Measurements from ENCODE around the gene BCAR1. TPM values are rescaled to one million over a fixed set of nuclear protein-coding genes. Genes with fewer than 3 reads are reported as not detected.

Gene BCAR1
- total and polyA plus RNA-seq, 4 donors: 25.1 to 98.0 (median 59.0) TPM

DNA sequence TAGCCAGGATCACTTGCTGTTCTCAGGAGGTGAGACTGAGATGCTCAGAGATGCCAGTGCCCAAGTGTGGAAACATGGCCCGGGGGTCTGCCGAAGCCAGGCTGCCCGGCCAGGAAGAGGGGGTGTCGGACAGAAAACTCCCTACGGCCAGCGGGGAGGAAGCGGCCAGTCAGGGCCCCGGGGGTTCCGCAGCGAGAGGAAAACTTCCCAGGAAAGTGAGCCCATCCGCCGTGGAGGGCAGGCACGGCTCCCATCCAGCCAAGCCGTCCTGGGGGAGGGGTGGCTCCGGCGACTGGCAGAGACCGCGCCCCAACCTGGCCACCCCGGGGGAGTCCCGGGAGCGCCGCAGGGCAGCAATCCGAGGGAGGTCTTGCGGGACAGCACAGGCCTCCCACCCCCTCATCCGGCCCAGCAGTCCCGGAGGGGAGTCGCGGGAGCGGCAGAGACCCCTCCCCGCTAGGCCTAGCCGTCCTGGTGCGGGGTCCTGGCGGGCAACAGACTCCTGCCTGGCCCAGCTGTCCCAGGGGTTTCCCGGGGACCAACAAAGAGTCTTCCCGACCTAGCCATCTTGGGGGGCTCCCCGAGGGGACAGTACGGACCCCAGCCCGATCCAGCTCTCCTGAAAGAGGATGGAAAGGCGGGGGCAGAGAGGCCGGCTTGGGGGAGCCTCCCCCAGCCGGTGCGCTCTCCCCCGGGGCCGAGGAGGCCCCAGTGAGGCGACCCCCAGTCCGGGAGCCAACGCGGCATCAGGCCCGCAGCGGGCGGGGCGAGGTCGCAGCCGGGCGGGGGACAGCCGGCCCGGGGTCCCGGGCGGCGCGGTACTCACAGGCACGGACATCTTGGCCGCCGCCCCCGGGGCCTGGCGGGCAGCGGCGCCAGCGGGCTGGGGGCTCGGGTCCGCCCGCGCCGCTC, 13.8 kb upstream of the BCAR1 start:
- Histone ChIP-seq H3K27me3 (ENCODE audit: control insufficient read depth, insufficient read depth, low read length) (no peaks in the 10 kb centered on the region), H3K4me1 (ENCODE audit: control insufficient read depth, insufficient read depth, low read length) (peaks cover 70% of the 10 kb centered on the region), H3K27ac (ENCODE audit: low read depth, low read length) (peak overlapping the region; percentile 91), H3K9me3 (ENCODE audit: control insufficient read depth, insufficient read depth, low read length) (no peaks in the 10 kb centered on the region), H3K4me3 (ENCODE audit: low read depth, low read length) (peak overlapping the region; percentile 91), H3K36me3 (ENCODE audit: control insufficient read depth, insufficient read depth, low read length) (peaks cover 34% of the 10 kb centered on the region)
- under 1% methylated on average over 74 of the region's 74 CpGs for WGBS (ENCODE audit: insufficient coverage)
- DNase-seq (ENCODE audit: low read depth in 4 of 6, low spot score in 6 of 6): peak in 1 of 6 donors; percentile 56

DNA sequence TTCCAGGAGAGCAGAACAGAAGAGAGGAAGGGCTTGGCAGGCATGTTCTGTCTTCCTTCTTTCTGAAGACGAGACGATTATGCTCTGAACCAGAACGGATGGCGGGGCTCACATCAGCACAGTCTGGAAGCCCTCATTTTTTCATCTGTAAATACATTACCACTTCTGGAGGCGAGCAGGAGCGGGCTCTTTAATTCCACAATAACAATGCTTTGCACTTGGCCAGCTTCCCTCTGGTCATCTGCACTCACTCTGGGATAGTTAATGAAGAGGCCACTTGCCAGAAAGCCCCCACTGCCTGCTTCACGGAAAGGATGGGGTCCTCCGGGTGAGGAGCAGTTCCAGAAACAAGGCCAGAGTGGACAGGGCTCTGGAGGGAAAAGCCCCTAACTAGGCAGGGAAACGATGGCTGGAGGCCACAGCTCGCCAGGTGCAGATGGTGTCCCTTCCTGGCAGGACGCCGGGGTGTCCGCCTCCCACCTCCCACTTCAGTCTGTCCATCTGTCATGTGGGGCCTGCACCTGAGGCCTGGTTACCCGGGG, 13.1 kb upstream of the BCAR1 start:
- Histone ChIP-seq H3K27ac (ENCODE audit: low read depth, low read length) (peak overlapping the region; percentile 91), H3K9me3 (ENCODE audit: control insufficient read depth, insufficient read depth, low read length) (no peaks in the 10 kb centered on the region), H3K4me1 (ENCODE audit: control insufficient read depth, insufficient read depth, low read length) (peaks cover 70% of the 10 kb centered on the region), H3K27me3 (ENCODE audit: control insufficient read depth, insufficient read depth, low read length) (no peaks in the 10 kb centered on the region), H3K36me3 (ENCODE audit: control insufficient read depth, insufficient read depth, low read length) (peaks cover 34% of the 10 kb centered on the region), H3K4me3 (ENCODE audit: low read depth, low read length) (peak overlapping the region; percentile 91)
- DNase-seq (ENCODE audit: low read depth in 4 of 6, low spot score in 6 of 6): peak in 2 of 6 donors; percentile 80 to 81
- WGBS (ENCODE audit: insufficient coverage): 7% methylated on average over 14 of the region's 14 CpGs

DNA sequence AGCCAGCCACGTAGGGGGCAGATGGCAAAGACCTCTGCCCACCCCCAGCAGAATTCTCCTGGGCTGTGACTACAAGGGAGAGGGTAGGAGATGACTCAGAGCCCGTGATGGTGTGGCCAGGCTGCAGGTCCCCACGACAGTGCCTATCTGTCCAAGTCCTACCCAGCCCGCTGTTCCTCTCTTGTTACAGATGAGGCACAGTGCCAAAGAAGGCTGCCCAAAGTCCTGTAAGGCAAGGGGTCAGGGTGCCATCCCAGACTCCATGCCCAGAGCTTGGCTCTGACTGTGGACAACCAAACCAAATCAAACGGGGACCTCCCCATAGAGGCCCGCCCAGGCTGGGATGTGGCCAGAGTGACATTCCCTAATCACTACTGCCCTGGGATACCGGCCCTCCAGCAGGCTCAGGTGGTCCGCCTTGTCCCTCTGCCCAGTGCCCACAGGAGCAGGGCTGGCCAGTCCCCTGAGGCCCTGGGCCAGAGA, 12.6 kb upstream of the BCAR1 start:
- H3K27ac ChIP-seq (ENCODE audit: low read depth, low read length): peak overlapping the region; percentile 91
- H3K36me3 ChIP-seq (ENCODE audit: control insufficient read depth, insufficient read depth, low read length): peaks cover 34% of the 10 kb centered on the region
- H3K4me3 ChIP-seq (ENCODE audit: low read depth, low read length): peak overlapping the region; percentile 91
- peak in 1 of 6 donors; percentile 47 for DNase-seq (ENCODE audit: low read depth in 4 of 6, low spot score in 6 of 6)
- 30% methylated on average over 7 of the region's 8 CpGs for WGBS (ENCODE audit: insufficient coverage)
- H3K27me3 ChIP-seq (ENCODE audit: control insufficient read depth, insufficient read depth, low read length): no peaks in the 10 kb centered on the region
- no peaks in the 10 kb centered on the region for H3K9me3 ChIP-seq (ENCODE audit: control insufficient read depth, insufficient read depth, low read length)
- H3K4me1 ChIP-seq (ENCODE audit: control insufficient read depth, insufficient read depth, low read length): peaks cover 72% of the 10 kb centered on the region

DNA sequence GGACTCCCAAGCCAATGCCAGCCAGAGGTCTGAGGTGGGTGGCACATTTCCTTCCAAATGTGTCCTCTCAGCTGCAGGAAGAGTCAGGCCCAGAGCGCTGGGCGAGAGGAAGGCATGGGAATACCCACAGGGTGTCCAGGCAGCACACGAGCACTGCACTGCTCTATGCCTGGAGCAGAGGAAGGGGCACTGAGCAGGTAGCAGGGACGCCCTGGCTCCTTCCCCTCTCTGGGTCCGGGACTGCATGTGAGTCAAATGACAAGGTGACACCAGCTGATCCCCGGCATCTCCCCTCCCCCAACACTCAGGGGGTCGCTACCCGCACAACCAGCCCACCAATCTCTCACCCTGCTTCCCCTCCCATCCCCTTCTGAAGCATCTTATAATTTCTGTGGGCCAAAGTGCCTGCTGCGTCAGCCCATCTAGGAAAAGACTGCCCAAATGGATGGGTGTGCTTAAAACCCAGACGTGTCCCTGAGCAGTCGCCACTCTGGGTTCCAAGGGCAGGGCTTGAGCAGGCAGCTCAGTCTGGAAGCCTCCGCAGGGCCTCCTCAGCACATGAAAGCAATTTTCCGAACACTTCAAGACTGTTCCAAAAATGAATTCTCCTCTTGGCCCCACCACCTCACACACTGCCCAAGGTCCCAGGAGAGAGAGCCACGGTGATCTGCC, 12.0 kb upstream of the BCAR1 start:
- no peaks in the 10 kb centered on the region for H3K27me3 ChIP-seq (ENCODE audit: control insufficient read depth, insufficient read depth, low read length)
- no peaks in the 10 kb centered on the region for H3K9me3 ChIP-seq (ENCODE audit: control insufficient read depth, insufficient read depth, low read length)
- peak overlapping the region; percentile 91 for H3K4me3 ChIP-seq (ENCODE audit: low read depth, low read length)
- peaks cover 38% of the 10 kb centered on the region for H3K36me3 ChIP-seq (ENCODE audit: control insufficient read depth, insufficient read depth, low read length)
- 61% methylated on average over 13 of the region's 14 CpGs for WGBS (ENCODE audit: insufficient coverage)
- H3K4me1 ChIP-seq (ENCODE audit: control insufficient read depth, insufficient read depth, low read length): peaks cover 78% of the 10 kb centered on the region
- peak overlapping the region; percentile 91 for H3K27ac ChIP-seq (ENCODE audit: low read depth, low read length)
- peak in 1 of 6 donors; percentile 15 for DNase-seq (ENCODE audit: low read depth in 4 of 6, low spot score in 6 of 6)

GRCh38 chr16:75262800-75263127, 11.3 kb upstream of the BCAR1 start:
- H3K36me3 ChIP-seq (ENCODE audit: control insufficient read depth, insufficient read depth, low read length): peaks cover 41% of the 10 kb centered on the region
- 71% methylated on average over 4 of the region's 5 CpGs for WGBS (ENCODE audit: insufficient coverage)
- H3K27me3 ChIP-seq (ENCODE audit: control insufficient read depth, insufficient read depth, low read length): no peaks in the 10 kb centered on the region
- peaks cover 78% of the 10 kb centered on the region for H3K4me1 ChIP-seq (ENCODE audit: control insufficient read depth, insufficient read depth, low read length)
- no peak overlapping the region for H3K27ac ChIP-seq (ENCODE audit: low read depth, low read length)
- DNase-seq (ENCODE audit: low read depth in 4 of 6, low spot score in 6 of 6): no peak
- H3K4me3 ChIP-seq (ENCODE audit: low read depth, low read length): no peak overlapping the region
- no peaks in the 10 kb centered on the region for H3K9me3 ChIP-seq (ENCODE audit: control insufficient read depth, insufficient read depth, low read length)

- no peak overlapping the region for H3K27ac ChIP-seq (ENCODE audit: low read depth, low read length)
- WGBS (ENCODE audit: insufficient coverage): 75% methylated on average over 8 of the region's 14 CpGs
- no peak overlapping the region for H3K4me3 ChIP-seq (ENCODE audit: low read depth, low read length)
These were observed 10.8 kb upstream of the BCAR1 start for GRCh38 chr16:75262104-75262799.

DNA sequence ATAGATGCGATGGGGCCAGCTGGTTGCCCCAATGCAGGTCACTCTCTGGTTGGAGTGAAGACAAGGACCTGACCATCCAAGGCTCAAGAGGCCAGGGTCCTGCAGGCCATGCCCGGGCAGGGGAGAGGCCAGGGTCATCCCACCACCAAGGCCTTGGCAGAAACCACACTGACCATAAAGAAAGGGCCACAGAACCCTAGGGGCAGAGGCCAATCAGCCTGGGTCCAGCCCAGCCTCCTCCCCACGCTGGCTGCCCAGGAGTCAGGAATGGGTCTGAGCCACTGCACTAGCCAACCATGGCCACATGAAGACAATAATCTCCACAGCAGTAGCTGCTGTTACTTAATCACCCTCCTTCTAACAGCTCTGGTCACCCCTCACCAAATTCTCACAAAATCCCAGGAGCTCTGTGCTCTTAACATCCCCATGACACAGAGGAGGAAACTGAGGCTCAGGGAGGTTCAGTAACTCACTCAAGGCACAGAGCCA, 10.2 kb upstream of the BCAR1 start:
- no peaks in the 10 kb centered on the region for H3K9me3 ChIP-seq (ENCODE audit: control insufficient read depth, insufficient read depth, low read length)
- WGBS (ENCODE audit: insufficient coverage): 95% methylated on average over 3 of the region's 3 CpGs
- DNase-seq (ENCODE audit: low read depth in 4 of 6, low spot score in 6 of 6): no peak
- no peaks in the 10 kb centered on the region for H3K27me3 ChIP-seq (ENCODE audit: control insufficient read depth, insufficient read depth, low read length)
- H3K4me1 ChIP-seq (ENCODE audit: control insufficient read depth, insufficient read depth, low read length): peaks cover 78% of the 10 kb centered on the region
- no peak overlapping the region for H3K4me3 ChIP-seq (ENCODE audit: low read depth, low read length)
- H3K27ac ChIP-seq (ENCODE audit: low read depth, low read length): no peak overlapping the region
- H3K36me3 ChIP-seq (ENCODE audit: control insufficient read depth, insufficient read depth, low read length): peaks cover 45% of the 10 kb centered on the region

More at GRCh38 chr16:75262104-75262799, 10.8 kb upstream of the BCAR1 start:
- DNase-seq (ENCODE audit: low read depth in 4 of 6, low spot score in 6 of 6): peak in 1 of 6 donors; percentile 22
- peaks cover 41% of the 10 kb centered on the region for H3K36me3 ChIP-seq (ENCODE audit: control insufficient read depth, insufficient read depth, low read length)
- H3K9me3 ChIP-seq (ENCODE audit: control insufficient read depth, insufficient read depth, low read length): no peaks in the 10 kb centered on the region
- peaks cover 78% of the 10 kb centered on the region for H3K4me1 ChIP-seq (ENCODE audit: control insufficient read depth, insufficient read depth, low read length)
- H3K27me3 ChIP-seq (ENCODE audit: control insufficient read depth, insufficient read depth, low read length): no peaks in the 10 kb centered on the region

- Histone ChIP-seq H3K4me1 (ENCODE audit: control insufficient read depth, insufficient read depth, low read length) (peaks cover 78% of the 10 kb centered on the region), H3K27ac (ENCODE audit: low read depth, low read length) (no peak overlapping the region), H3K9me3 (ENCODE audit: control insufficient read depth, insufficient read depth, low read length) (no peaks in the 10 kb centered on the region), H3K27me3 (ENCODE audit: control insufficient read depth, insufficient read depth, low read length) (no peaks in the 10 kb centered on the region), H3K4me3 (ENCODE audit: low read depth, low read length) (no peak overlapping the region), H3K36me3 (ENCODE audit: control insufficient read depth, insufficient read depth, low read length) (peaks cover 51% of the 10 kb centered on the region)
- WGBS (ENCODE audit: insufficient coverage): 82% methylated on average over 9 of the region's 10 CpGs
- no peak for DNase-seq (ENCODE audit: low read depth in 4 of 6, low spot score in 6 of 6)
These were observed 9.6 kb upstream of the BCAR1 start for GRCh38 chr16:75260851-75261589.

- Histone ChIP-seq H3K36me3 (ENCODE audit: control insufficient read depth, insufficient read depth, low read length) (peaks cover 46% of the 10 kb centered on the region), H3K27ac (ENCODE audit: low read depth, low read length) (no peak overlapping the region), H3K27me3 (ENCODE audit: control insufficient read depth, insufficient read depth, low read length) (no peaks in the 10 kb centered on the region), H3K4me1 (ENCODE audit: control insufficient read depth, insufficient read depth, low read length) (peaks cover 82% of the 10 kb centered on the region), H3K4me3 (ENCODE audit: low read depth, low read length) (no peak overlapping the region), H3K9me3 (ENCODE audit: control insufficient read depth, insufficient read depth, low read length) (no peaks in the 10 kb centered on the region)
- DNase-seq (ENCODE audit: low read depth in 4 of 6, low spot score in 6 of 6): no peak
- WGBS (ENCODE audit: insufficient coverage): 70% methylated on average over 2 of the region's 6 CpGs
These were observed 7.3 kb upstream of the BCAR1 start for GRCh38 chr16:75258807-75259141.

All from spinal cord (tissue), 10 donors.